HepG2 (cell line): ENCODE data around the gene GPR62. TPM values are rescaled to one million over a fixed set of nuclear protein-coding genes. Genes with fewer than 3 reads are reported as not detected.
A peak's percentile ranks its signal among the peaks of the same experiment; 100 is the strongest.

Source experiments
- BRD4 ChIP-seq: sonication (generic); formaldehyde crosslinking; IDR thresholded peaks from 2 replicates; pipeline ENCODE4 v1.4.0; 2020; ENCODE audit warnings: missing genetic modification reagents
- ETS1 ChIP-seq: sonication (generic); formaldehyde crosslinking; IDR thresholded peaks from 2 replicates; pipeline ENCODE4 v1.4.0; 2020; ENCODE audit warnings: missing genetic modification reagents
- HNRNPK ChIP-seq: fragments of 200-400 bp; formaldehyde crosslinking; IDR thresholded peaks from 2 replicates; pipeline ENCODE4 v1.6.1; 2018; ENCODE audit warnings: low read length, low read depth, moderate library complexity, mild to moderate bottlenecking; ENCODE audit not compliant: poor library complexity, severe bottlenecking
- KDM5B ChIP-seq: sonication (generic); formaldehyde crosslinking; IDR thresholded peaks from 2 replicates; pipeline ENCODE4 v1.4.0; 2020; ENCODE audit warnings: missing genetic modification reagents, mild to moderate bottlenecking, borderline replicate concordance
- MTERF4 ChIP-seq: sonication (generic); formaldehyde crosslinking; IDR thresholded peaks from 2 replicates; pipeline ENCODE4 v1.8.0; 2023; ENCODE audit warnings: mild to moderate bottlenecking, missing genetic modification reagents
- PHF5A ChIP-seq: IDR thresholded peaks from one replicate; pipeline ENCODE4 v1.6.1; 2018; ENCODE audit warnings: low read depth, missing genetic modification reagents; ENCODE audit not compliant: unreplicated experiment
- ZNF205 ChIP-seq: IDR thresholded peaks from 2 replicates; pipeline ENCODE4 v1.6.1; 2018; ENCODE audit warnings: missing biosample characterization, missing genetic modification reagents
- ZNF24 ChIP-seq: fragments of 450-650 bp; IDR thresholded peaks from 2 replicates; pipeline ENCODE4 v1.6.1; 2017; ENCODE audit warnings: antibody characterized with exemption, mild to moderate bottlenecking
- ZNF331 ChIP-seq: sonication (generic); formaldehyde crosslinking; IDR thresholded peaks from 2 replicates; pipeline ENCODE4 v1.4.0; 2020; ENCODE audit warnings: missing genetic modification reagents
- ZNF83 ChIP-seq: sonication (generic); formaldehyde crosslinking; IDR thresholded peaks from 2 replicates; pipeline ENCODE4 v1.4.0; 2020; ENCODE audit warnings: missing genetic modification reagents, mild to moderate bottlenecking, borderline replicate concordance
- polyA plus RNA-seq, 8 experiments: library from polyadenylated mRNA; depleted of rRNA in 3 of 8; stranded (reverse) in 7 of 8; unstranded in 1 of 8; fragments of >200 nt; fragmentation: Illumina TruSeq in 4 of 8; extraction: Trizol in 4 of 8; gene quantifications; 2 replicates each; pipeline versions ENCODE4 v1.2.1 to v1.2.3, GENCODE V29; 2011 to 2016; ENCODE audit warnings: low read depth in 4 of 8, missing spikeins in 1 of 8, mixed read lengths in 1 of 8; ENCODE audit not compliant: insufficient read depth in 1 of 8
- total RNA-seq, 5 experiments: library from RNA; depleted of rRNA; stranded (reverse); fragments of >200 nt; fragmentation: Illumina TruSeq; extraction: Trizol; gene quantifications; 2 replicates each; pipeline ENCODE4 v1.2.3, GENCODE V29; 2016; ENCODE audit warnings: low read depth in 1 of 5
- TF ChIP-seq, protein P1 (sequence below): sonication (generic); formaldehyde crosslinking; IDR thresholded peaks from 2 replicates; pipeline ENCODE4 v1.5.1; 2020; ENCODE audit warnings: missing genetic modification reagents, mild to moderate bottlenecking, borderline replicate concordance
- TF ChIP-seq, protein P2 (sequence below): sonication (generic); formaldehyde crosslinking; conservative IDR thresholded peaks from 2 replicates; pipeline ENCODE4 v1.4.0; 2020; ENCODE audit warnings: missing genetic modification reagents

GPR62 gene
- total and polyA plus RNA-seq, 2 of the 13 experiments (the other 11 are each of a cell fraction or from before 2014, with no cell fraction given), result not detected

DNA sequence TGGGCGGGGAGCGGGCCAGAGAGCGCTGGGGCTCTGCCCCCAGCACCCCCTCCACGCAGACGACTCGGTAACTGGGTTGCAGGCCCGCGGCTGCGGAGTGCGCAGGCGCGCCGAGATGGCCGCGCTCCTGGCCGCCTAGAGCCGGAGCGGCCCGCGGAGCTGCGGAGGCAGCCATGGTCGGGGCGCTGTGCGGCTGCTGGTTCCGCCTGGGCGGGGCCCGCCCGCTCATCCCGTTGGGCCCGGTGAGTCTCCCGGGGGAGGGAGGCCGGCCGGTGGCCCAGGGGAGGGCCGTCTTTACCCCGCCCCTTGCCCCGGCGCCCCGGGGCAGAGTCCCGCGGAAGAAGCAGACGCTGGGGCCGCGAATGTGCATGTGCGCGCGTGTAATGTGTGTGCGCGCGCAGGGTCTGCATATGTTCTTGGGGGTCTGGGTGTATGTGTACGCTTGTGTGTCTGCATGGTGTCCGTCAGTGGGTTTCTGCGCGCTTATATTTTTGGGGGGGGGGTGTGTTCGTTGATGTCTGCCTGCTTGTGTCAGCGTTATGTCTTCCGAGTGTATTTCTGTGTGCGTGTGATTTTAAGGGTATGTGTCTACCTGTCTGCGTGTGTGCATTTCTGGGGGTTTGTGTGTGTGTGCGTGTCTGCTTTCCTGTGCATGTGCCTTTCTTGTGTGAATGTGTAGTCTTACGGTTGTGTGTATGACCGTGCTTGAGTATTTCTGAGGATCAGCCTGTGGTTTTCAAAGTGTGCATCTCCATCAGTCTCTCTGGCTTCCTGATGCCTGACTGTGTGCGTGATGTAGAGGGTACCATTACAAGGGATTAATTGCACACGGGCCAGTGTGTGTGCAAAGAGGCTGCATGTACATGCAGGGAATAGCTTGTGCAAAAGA lies 20.0 kb downstream of the GPR62 start, which contains the start of gene ABHD14A (continued):
- TF ChIP-seq HNRNPK (no peak), ZNF205 (CRISPR knock-in tag) (no peak), PHF5A (CRISPR knock-in tag) (no peak), ZNF331 (peak; percentile 35; the same call in 1 of the 2 replicates), KDM5B (CRISPR knock-in tag) (no peak), ETS1 (0 out of 2 replicates have a peak, but pooled peaks have one; percentile 49), ZNF83 (no peak; the same call in 1 of the 2 replicates), ZNF24 (no peak), MTERF4 (CRISPR knock-in tag) (peak; percentile 63; the same call in 1 of the 2 replicates), BRD4 (no peak)
- TF ChIP-seq, protein P1, sequence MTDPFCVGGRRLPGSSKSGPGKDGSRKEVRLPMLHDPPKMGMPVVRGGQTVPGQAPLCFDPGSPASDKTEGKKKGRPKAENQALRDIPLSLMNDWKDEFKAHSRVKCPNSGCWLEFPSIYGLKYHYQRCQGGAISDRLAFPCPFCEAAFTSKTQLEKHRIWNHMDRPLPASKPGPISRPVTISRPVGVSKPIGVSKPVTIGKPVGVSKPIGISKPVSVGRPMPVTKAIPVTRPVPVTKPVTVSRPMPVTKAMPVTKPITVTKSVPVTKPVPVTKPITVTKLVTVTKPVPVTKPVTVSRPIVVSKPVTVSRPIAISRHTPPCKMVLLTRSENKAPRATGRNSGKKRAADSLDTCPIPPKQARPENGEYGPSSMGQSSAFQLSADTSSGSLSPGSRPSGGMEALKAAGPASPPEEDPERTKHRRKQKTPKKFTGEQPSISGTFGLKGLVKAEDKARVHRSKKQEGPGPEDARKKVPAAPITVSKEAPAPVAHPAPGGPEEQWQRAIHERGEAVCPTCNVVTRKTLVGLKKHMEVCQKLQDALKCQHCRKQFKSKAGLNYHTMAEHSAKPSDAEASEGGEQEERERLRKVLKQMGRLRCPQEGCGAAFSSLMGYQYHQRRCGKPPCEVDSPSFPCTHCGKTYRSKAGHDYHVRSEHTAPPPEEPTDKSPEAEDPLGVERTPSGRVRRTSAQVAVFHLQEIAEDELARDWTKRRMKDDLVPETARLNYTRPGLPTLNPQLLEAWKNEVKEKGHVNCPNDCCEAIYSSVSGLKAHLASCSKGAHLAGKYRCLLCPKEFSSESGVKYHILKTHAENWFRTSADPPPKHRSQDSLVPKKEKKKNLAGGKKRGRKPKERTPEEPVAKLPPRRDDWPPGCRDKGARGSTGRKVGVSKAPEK (CRISPR knock-in tag), result no peak
- TF ChIP-seq, protein P2, sequence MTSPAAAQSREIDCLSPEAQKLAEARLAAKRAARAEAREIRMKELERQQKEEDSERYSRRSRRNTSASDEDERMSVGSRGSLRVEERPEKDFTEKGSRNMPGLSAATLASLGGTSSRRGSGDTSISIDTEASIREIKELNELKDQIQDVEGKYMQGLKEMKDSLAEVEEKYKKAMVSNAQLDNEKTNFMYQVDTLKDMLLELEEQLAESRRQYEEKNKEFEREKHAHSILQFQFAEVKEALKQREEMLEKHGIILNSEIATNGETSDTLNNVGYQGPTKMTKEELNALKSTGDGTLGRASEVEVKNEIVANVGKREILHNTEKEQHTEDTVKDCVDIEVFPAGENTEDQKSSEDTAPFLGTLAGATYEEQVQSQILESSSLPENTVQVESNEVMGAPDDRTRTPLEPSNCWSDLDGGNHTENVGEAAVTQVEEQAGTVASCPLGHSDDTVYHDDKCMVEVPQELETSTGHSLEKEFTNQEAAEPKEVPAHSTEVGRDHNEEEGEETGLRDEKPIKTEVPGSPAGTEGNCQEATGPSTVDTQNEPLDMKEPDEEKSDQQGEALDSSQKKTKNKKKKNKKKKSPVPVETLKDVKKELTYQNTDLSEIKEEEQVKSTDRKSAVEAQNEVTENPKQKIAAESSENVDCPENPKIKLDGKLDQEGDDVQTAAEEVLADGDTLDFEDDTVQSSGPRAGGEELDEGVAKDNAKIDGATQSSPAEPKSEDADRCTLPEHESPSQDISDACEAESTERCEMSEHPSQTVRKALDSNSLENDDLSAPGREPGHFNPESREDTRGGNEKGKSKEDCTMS, result no peak
